Left ventricle myocardium superior (tissue), 1 donor: ENCODE results near the gene ELOA. TPM values are rescaled to one million over a fixed set of nuclear protein-coding genes. Genes with fewer than 3 reads are reported as not detected.

Experiments used
- ATAC-seq: fragments of 200-7000 bp; cut with Tn5 transposase; one replicate; pipeline ENCODE4 v1.9.1; 2020; ENCODE audit warnings: mild to moderate bottlenecking, moderate library complexity
- DNase-seq: peaks from one replicate; pipeline ENCODE4 v3.0.0-alpha.2; 2020
- intact Hi-C: fragments of 100-400 bp; cut with micrococcal nuclease; formaldehyde crosslinking; loops from one replicate; pipeline ENCODE4 v1.11.0; 2022
- long read RNA-seq: library from polyadenylated mRNA; unstranded; transcript quantifications from one replicate; pipeline ENCODE4 v2.0.0, GENCODE V29; 2021
- total RNA-seq: library from RNA; stranded (reverse); fragmentation: NEBNext Ultra II Directional; extraction: Animal tissue kit (Norgen Biotek cat#: 25700); gene quantifications from one replicate; pipeline ENCODE4 v1.2.1, GENCODE V29; 2021
- donor health status: DM: no; HTN: yes; CAD: no; lungs with severe emphysema.

The ELOA gene
- 35.8 TPM for total RNA-seq
- long read RNA-seq, full-length matches to known transcripts: 7 of 48 reads
- long read RNA-seq, partial matches to known transcripts: 40 of 48 reads
- long read RNA-seq, other reads (novel, unspliced or antisense): 1 of 48 reads

DNA sequence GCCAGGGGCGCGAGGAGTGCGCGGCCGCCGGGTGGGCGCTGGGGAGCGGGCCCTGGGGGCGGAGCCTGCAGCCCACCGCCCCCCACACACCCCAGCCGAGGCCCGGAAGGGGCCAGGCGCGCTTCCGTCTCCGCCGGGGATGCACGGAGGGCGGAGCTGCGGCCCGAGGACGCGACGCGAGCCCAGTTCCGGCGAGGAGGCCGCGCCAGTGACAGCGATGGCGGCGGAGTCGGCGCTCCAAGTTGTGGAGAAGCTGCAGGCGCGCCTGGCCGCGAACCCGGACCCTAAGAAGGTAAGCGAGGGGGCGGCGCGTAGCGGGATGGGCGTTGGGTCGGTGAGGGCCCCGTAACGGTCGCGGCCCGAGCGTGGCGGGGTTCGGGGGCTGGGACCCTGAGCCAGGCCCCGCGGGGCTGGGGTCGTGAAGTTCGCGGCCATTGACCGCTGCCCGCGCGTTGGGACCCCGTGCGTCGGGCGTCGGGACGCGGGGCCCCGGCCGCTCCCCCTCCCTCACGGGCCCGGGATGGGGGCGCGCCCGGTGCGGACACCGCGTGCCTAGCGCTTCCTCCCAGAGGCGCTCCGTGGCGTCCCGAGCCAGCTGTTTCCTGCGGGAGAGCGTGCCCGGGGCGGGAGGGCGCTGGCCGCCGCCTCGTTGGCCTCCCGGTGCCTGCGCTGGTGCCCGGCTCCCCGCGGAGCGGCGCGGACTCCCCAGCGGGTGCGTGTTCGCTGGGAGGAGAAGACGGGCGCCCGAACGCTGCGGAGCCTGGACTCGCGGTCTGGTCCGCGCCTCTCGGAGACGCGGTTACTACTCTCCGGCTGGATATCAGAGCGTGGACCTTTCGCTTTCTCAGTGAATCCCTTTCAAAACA, at the start of gene ELOA:
ELOA (plus strand) TSS at position 185 of the 866 bp plus-strand sequence; CDS start at position 218, 33 bp downstream.
- ATAC-seq (peak; percentile 96), DNase-seq (peak; percentile 88)
- intact Hi-C loops: no loop called here

DNA sequence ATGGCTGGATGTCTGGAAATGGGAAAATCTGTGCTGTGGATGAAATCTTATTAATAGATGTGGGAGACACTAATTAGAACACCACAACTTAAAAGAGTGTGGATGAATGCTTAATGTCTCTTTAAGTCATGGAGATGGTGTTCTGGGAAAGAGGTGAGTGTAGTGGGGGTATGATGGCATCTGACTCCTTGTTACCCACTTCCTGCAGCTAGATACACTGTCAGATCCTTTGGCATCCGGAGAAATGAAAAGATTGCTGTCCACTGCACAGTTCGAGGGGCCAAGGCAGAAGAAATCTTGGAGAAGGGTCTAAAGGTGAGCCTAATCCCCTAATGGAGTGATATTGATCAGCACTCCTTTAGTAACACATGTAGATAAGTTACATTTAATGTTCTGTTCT, 49.7 kb upstream of the ELOA start:
- DNase-seq (no peak), ATAC-seq (no peak)
- intact Hi-C loops: no loop called here

GRCh38 chr1:23694371-23694770, 48.9 kb upstream of the ELOA start:
- ATAC-seq (no peak), DNase-seq (no peak)
- intact Hi-C loops: no loop called here

DNA sequence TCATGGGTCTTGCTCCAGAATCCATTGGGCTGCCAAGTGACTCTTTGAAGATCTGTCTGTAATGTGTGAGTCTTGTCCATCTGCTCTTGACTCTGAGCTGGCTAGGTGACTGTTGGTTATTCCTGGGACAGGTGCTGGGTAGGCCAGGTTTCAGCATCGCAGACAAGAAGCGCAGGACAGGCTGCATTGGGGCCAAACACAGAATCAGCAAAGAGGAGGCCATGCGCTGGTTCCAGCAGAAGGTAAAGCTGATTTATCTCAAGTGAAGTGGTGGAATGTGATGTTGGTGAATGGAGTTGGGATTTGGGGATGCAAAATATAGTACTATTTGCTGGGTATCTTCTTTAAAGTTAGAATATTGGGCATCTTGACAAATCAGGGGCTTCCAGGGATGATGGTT, 47.6 kb upstream of the ELOA start:
- intact Hi-C loops: no loop called here
- no peak for DNase-seq
- ATAC-seq: no peak

DNA sequence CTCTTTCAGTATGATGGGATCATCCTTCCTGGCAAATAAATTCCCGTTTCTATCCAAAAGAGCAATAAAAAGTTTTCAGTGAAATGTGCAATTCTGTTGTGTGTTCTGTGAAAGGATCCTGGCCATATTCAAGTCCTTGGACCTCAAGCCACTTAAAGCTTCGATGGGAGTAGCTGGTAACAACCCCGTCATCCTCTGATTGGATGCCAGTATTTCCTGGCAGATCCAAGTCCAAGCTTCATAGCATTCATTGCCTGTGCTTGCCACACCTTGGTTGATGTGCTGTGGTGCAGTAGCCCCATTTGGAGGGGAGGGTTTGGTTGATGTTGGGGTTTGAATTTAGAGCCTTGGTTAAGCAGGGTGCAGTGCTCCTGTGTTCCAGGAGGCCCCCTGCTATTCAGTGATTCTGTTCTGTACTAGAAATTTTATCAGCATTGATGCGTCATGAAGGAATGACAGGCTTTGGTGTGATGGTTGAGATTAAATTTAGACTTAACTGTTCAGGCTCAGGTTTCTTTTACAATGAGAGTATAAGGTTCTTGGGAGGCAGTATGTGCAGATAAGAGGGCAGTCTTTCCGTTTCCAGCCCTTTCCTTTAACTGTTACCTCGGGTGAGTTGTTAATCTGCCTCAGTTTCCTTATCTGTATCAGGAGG, 46.8 kb upstream of the ELOA start:
- intact Hi-C loops: no loop called here
- no peak for ATAC-seq
- DNase-seq: no peak

GRCh38 chr1:23698466-23698865, 44.8 kb upstream of the ELOA start:
- DNase-seq: no peak
- ATAC-seq: no peak
- intact Hi-C loops: no loop called here

GRCh38 chr1:23699280-23700179, 43.7 kb upstream of the ELOA start:
- intact Hi-C loops: no loop called here
- ATAC-seq (no peak), DNase-seq (no peak)

GRCh38 chr1:23701310-23701709, 42.0 kb upstream of the ELOA start:
- intact Hi-C loops: no loop called here
- DNase-seq (no peak), ATAC-seq (no peak)

GRCh38 chr1:23701996-23702395, 41.3 kb upstream of the ELOA start:
- DNase-seq: no peak
- ATAC-seq: no peak
- intact Hi-C loops: no loop called here

DNA sequence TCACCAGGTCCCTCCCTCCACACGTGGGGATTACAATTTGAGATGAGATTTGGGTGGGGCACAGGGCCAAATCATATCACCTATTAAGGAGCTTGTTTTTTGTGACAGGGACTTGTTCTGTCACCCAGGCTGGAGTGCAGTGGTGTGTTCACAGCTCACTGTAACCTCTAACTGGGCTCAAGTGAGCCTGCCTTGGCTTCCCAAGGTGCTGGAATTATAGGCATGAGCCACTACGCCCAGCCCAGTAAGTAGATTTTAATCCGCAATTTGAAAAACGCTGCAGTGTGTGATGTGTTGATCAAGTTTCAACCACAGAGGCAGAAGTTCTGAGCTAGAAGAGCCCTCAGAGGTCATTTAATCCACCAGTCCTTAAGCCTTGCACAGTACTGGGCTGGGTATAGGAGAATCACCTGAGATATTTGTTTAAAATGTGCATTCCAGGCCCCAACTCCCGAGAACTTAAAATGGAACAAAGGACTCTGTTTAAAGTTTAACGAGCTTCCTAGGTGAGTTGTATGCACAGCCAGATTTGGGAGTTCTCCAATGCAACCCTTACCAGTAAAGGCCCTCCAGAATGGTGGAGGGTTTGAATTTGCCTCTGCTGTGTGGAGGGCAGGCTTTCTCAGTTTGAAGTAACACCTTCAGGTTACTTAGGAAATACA, 38.3 kb upstream of the ELOA start:
- intact Hi-C loops: no loop called here
- DNase-seq (no peak), ATAC-seq (no peak)

DNA sequence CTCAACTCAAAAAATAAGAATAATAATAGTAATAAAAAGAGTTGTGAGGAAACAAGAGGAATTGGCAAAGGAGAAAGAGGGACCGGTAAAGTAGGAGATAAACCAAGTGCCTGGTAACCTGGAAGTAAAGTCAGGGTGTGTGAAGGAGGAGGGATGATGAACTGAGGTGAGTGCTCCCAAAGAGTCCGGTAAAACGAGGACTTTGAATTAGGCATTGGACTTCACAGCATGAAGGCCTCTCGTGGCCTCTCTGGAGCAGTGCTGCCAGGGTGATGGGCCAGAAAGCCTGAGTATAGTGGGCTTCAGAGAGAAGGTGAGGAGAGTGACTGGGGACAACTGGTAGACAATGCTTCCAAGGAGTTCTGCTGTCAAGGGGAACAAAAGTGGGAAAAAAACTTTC, 34.0 kb upstream of the ELOA start:
- DNase-seq (no peak), ATAC-seq (no peak)
- intact Hi-C loops: no loop called here

DNA sequence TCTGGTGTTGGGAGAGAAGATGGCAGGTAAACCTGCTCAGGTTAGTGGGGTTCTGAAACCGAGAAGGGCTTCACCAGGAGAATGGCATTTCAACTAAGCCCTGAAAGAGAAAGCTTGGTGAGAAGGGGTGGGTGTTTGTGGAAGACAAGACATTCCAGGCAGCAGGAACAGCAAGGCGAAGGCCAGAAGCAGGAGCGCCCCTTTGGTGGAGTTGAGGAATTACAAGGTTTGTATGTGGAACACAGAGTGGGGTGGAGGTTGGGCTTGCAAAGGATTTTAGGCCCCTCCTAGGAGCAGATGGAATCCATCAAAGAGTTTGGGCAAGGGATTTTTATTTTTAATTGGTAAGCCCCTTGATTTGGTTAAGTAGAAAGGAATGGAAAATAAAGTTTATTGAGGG, 24.8 kb upstream of the ELOA start:
- intact Hi-C loops: no loop called here
- DNase-seq (no peak), ATAC-seq (peak; percentile 32)

DNA sequence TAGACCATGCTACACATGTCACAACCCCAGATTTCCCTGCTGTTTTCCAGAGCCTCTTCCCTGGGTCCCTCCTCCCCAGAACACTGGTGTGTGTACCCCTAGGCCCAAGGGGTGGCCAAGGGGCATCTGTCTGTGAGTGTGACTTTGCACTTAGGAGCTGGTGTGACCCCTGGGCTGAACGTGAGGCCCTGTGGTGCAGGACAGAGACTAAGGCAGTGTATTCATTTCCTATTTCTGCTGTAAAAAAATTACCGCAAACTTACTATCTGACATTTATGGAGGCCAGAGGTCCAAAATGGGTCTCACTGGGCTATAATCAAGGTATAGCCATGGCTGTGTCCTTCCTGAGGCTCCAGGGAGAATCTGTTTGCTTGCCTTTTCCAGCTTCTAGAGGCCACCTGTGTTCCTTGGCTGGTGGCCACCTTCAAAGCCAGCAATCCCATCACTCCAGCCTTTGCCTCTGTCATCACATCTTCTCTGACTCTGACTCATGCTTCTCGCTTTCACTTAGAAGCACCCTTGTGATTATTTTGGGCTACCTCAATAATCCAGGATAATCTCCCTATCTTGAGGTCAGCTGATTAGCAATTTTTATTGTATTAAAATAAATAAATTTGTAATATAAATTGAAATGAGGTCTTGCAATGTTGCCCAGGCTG, 24.0 kb upstream of the ELOA start:
- DNase-seq (no peak), ATAC-seq (peak; percentile 66)
- intact Hi-C loops: no loop called here

GRCh38 chr1:23720256-23720995, 22.8 kb upstream of the ELOA start:
- ATAC-seq (no peak), DNase-seq (no peak)
- intact Hi-C loops: no loop called here

DNA sequence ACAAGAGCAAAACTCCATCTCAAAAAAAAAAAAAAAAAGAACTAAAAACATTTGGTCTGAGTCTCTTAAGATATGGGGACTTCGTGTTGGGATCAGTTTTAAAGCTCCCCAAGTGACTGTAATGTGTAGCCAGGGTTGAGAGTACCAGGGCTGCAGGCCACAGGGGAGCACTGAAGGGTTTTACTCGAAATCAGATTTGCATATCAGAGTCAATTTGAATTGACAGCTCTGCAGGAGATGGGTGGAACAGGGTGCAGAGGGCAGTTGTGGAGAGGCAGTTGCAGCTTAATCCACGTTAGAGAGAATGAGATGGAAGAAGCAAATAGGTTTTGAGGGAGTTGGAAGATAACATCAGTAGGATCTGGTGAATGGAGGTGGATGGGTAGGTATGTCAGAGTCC, 20.6 kb upstream of the ELOA start:
- ATAC-seq: no peak
- intact Hi-C loops: no loop called here
- no peak for DNase-seq

DNA sequence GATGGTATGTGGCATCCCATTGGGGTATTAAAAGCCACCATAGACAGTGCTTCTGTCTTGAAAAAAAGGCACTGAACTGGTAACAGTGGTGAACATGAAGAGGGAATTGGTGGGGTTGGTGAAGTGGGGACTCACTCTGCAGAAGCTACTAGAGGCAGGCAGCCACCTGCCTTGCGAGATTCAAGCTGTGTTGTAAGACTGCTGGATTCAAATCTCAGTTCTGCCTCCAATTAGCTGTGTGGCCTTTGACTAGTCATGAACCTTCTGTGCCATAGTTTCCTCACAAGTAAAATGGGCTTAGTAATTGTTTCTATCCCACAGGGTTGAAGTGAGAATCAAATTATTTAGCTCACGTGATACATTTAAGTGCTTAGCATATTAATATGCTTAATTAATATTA, 16.6 kb upstream of the ELOA start:
- no peak for DNase-seq
- no peak for ATAC-seq
- intact Hi-C loops: no loop called here

- DNase-seq (peak; percentile 78), ATAC-seq (peak; percentile 97)
- intact Hi-C loops: no loop called here
Observed at GRCh38 chr1:23727362-23727811, 15.9 kb upstream of the ELOA start.
